ENCODE measurements around the gene CCNQ. TPM values are rescaled to one million over a fixed set of nuclear protein-coding genes. Genes with fewer than 3 reads are reported as not detected.

CCNQ gene
- total RNA-seq, 1 experiment from 2014 or later = 73.2 TPM

DNA sequence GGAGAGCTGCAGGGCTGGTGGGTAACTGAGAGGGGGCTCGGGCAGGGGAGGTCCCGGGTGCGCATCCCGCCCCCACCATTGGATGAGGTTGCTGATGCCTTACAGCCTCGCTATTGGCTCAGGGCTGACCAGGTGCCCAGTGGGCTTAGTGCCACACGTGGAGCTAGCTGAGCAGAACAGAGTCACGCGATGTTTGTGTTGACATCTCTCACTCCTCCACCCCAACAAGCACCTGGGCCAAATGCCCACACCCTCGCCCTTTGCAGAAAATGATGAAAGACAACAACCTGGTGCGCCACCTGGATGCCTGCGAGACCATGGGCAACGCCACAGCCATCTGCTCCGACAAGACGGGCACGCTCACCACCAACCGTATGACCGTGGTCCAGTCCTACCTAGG, 49.7 kb downstream of the CCNQ start:
- no peak for DNase-seq
- Histone ChIP-seq H3K27me3 (no peaks in the 10 kb centered on the region), H3K9me3 (no peaks in the 10 kb centered on the region), H3K4me3 (no peak overlapping the region), H3K36me3 (no peaks in the 10 kb centered on the region)

- Histone ChIP-seq H3K4me3 (no peak overlapping the region), H3K27me3 (no peaks in the 10 kb centered on the region), H3K9me3 (no peaks in the 10 kb centered on the region), H3K36me3 (no peaks in the 10 kb centered on the region)
- DNase-seq = no peak
Measured at GRCh38 chrX:153547195-153547594, 51.7 kb downstream of the CCNQ start.

GRCh38 chrX:153546386-153546785, 52.6 kb downstream of the CCNQ start:
- DNase-seq = no peak
- H3K4me3 ChIP-seq = no peak overlapping the region
- no peaks in the 10 kb centered on the region for H3K36me3 ChIP-seq
- H3K27me3 ChIP-seq = no peaks in the 10 kb centered on the region
- H3K9me3 ChIP-seq = no peaks in the 10 kb centered on the region

- no peaks in the 10 kb centered on the region for H3K36me3 ChIP-seq
- no peak overlapping the region for H3K4me3 ChIP-seq
- no peaks in the 10 kb centered on the region for H3K27me3 ChIP-seq
- H3K9me3 ChIP-seq = no peaks in the 10 kb centered on the region
- DNase-seq = no peak
Measured at GRCh38 chrX:153544727-153545126, 54.2 kb downstream of the CCNQ start.

GRCh38 chrX:153539979-153540358, 59.0 kb downstream of the CCNQ start:
- Histone ChIP-seq H3K4me3 (no peak overlapping the region), H3K9me3 (no peaks in the 10 kb centered on the region), H3K36me3 (no peaks in the 10 kb centered on the region), H3K27me3 (no peaks in the 10 kb centered on the region)
- no peak for DNase-seq

DNA sequence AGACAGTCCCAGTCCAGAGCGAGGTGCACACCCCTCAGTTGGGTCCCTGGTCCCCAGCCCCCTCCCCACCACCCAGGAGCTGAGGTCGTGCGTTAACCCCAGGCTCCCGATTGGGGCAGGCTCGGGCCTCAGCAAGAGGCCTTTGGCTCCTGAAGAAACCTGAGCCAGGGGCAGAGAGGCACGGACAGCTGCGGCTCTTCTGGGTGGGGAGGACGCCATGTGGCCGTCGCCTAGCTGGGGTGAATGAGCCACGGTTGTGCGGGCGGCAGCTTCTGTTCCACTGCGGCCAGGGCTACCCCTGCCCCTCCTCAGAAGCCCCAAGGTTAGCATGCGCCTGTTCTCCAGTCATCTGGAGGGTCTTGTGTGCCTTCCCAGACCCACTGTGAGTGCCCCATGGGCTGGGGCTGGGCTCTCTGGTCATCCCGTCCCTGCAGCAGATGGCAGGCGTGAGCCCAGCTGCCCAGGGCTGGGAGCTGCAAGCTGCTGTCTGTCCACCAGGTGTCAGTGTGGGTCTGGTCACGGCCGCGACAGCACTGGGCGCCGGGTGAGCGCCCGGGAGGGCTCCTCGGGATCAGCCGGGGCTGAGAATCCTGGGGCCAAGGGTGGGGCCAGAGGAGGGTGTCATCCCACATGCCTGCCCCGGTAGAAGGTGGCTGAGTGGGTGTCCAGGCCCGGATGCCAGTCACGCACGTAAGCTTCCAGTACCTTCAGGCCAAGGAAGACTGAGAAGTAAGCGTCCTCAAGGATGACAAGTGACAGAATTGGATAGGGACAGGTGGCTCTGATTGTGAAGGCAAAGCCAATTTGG, 59.6 kb downstream of the CCNQ start:
- Histone ChIP-seq H3K36me3 (no peaks in the 10 kb centered on the region), H3K9me3 (no peaks in the 10 kb centered on the region), H3K27me3 (no peaks in the 10 kb centered on the region), H3K4me3 (no peak overlapping the region)
- DNase-seq = peak; percentile 51

GRCh38 chrX:153538424-153538823, 60.5 kb downstream of the CCNQ start:
- Histone ChIP-seq H3K4me3 (no peak overlapping the region), H3K36me3 (no peaks in the 10 kb centered on the region), H3K27me3 (no peaks in the 10 kb centered on the region), H3K9me3 (no peaks in the 10 kb centered on the region)
- no peak for DNase-seq

Other genes with a start within 250 kb of the CCNQ start
- gene PNMA6E, start 197.8 kb downstream of the CCNQ start, total RNA-seq (2014; rRNA removed; shearing (Covaris generic); ENCODE audit: low replicate concordance) = not detected in 2 replicates
- 0.02 and 0.07 TPM in 2 replicates for gene ZFP92, start 187.7 kb downstream of the CCNQ start, total RNA-seq (2014; rRNA removed; shearing (Covaris generic); ENCODE audit: low replicate concordance)
- 12.0 TPM in 1 of 2 replicates, not detected in the other for gene TREX2, start 153.1 kb downstream of the CCNQ start, total RNA-seq (2014; rRNA removed; shearing (Covaris generic); ENCODE audit: low replicate concordance)
- gene HAUS7, start 128.6 kb downstream of the CCNQ start, total RNA-seq (2014; rRNA removed; shearing (Covaris generic); ENCODE audit: low replicate concordance) = 42.4 and 101 TPM in 2 replicates
- 35.9 and 94.7 TPM in 2 replicates for gene BGN, start 104.2 kb downstream of the CCNQ start, total RNA-seq (2014; rRNA removed; shearing (Covaris generic); ENCODE audit: low replicate concordance)
- gene ATP2B3, start 81.5 kb downstream of the CCNQ start, total RNA-seq (2014; rRNA removed; shearing (Covaris generic); ENCODE audit: low replicate concordance) = 0.13 TPM in 1 of 2 replicates, not detected in the other
- gene DUSP9, start 48.1 kb upstream of the CCNQ start, total RNA-seq (2014; rRNA removed; shearing (Covaris generic); ENCODE audit: low replicate concordance) = 7.9 and 8.6 TPM in 2 replicates
- 0.43 TPM in 1 of 2 replicates, not detected in the other for gene PNCK, start 74.7 kb upstream of the CCNQ start, total RNA-seq (2014; rRNA removed; shearing (Covaris generic); ENCODE audit: low replicate concordance)
- gene SLC6A8, start 88.8 kb upstream of the CCNQ start, total RNA-seq (2014; rRNA removed; shearing (Covaris generic); ENCODE audit: low replicate concordance) = 12.8 and 24.8 TPM in 2 replicates
- 311 and 346 TPM in 2 replicates for gene BCAP31, start 125.2 kb upstream of the CCNQ start, total RNA-seq (2014; rRNA removed; shearing (Covaris generic); ENCODE audit: low replicate concordance)
- gene ABCD1, start 125.7 kb upstream of the CCNQ start, total RNA-seq (2014; rRNA removed; shearing (Covaris generic); ENCODE audit: low replicate concordance) = 24.3 and 28.8 TPM in 2 replicates
- 7.5 and 7.6 TPM in 2 replicates for gene PLXNB3, start 165.1 kb upstream of the CCNQ start, total RNA-seq (2014; rRNA removed; shearing (Covaris generic); ENCODE audit: low replicate concordance)
- not detected in 2 replicates for gene SRPK3, start 181.9 kb upstream of the CCNQ start, total RNA-seq (2014; rRNA removed; shearing (Covaris generic); ENCODE audit: low replicate concordance)
- gene IDH3G, start 195.2 kb upstream of the CCNQ start, total RNA-seq (2014; rRNA removed; shearing (Covaris generic); ENCODE audit: low replicate concordance) = 48.7 and 75.2 TPM in 2 replicates
- 227 and 266 TPM in 2 replicates for gene SSR4, start 195.5 kb upstream of the CCNQ start, total RNA-seq (2014; rRNA removed; shearing (Covaris generic); ENCODE audit: low replicate concordance)
- 1.5 and 5.8 TPM in 2 replicates for gene PDZD4, start 231.4 kb upstream of the CCNQ start, total RNA-seq (2014; rRNA removed; shearing (Covaris generic); ENCODE audit: low replicate concordance)

All from MG63 (cell line).